ENCODE results near the gene GRK3. TPM values are rescaled to one million over a fixed set of nuclear protein-coding genes. Genes with fewer than 3 reads are reported as not detected.

The GRK3 gene
- total RNA-seq, 4 donors from 2014 or later: 0.49 to 1.1 (median 0.81) TPM

DNA sequence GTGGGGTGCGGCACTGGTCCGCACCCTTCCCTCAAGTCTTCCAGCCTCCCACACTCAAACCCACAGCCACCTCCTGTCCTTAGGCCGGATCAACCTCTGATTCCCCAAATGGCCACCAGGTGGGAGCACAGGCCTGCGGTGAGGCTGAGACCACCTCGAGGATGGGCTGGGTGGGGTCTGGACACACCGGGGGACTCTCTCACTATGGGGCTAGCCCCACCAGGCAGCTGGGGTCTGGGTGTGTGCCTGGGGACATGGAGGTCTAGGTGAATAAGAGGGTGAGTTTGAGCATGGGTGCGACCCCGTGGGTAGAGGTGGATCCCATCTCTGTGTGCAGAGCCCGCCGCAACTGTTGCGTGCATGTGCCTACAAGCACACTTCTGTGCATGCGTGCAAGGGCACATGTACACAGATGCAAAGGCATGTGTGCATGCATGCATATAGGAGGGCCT is 210.1 kb downstream of the GRK3 start:
- Histone ChIP-seq H3K36me3 (peaks cover 0 to 85% of the 10 kb centered on the region in 2 donors), H3K4me3 (no peak overlapping the region), H3K27me3 (no peaks in the 10 kb centered on the region), H3K4me1 (no peaks in the 10 kb centered on the region), H3K9me3 (no peaks in the 10 kb centered on the region), H3K27ac (no peak overlapping the region)
- intact Hi-C loops (cut with DNase I; ENCODE audit: low total_unique reads) (loop anchor here (5.0 kb wide), 1 partner anchor 72 kb away; no protein-coding TSS in a partner anchor), in situ Hi-C loops (cut with MboI; ENCODE audit: low sequenced_read_pairs in 4 of 4) (loop anchor here in 3 of 4 donors (5.0 to 10.0 kb wide), 2 partner anchors 310 to 312 kb away; no protein-coding TSS in a partner anchor)
- TF ChIP-seq POLR2A (IDR thresholded peaks at IDR 0.05): no peak
- TF ChIP-seq, protein P1, sequence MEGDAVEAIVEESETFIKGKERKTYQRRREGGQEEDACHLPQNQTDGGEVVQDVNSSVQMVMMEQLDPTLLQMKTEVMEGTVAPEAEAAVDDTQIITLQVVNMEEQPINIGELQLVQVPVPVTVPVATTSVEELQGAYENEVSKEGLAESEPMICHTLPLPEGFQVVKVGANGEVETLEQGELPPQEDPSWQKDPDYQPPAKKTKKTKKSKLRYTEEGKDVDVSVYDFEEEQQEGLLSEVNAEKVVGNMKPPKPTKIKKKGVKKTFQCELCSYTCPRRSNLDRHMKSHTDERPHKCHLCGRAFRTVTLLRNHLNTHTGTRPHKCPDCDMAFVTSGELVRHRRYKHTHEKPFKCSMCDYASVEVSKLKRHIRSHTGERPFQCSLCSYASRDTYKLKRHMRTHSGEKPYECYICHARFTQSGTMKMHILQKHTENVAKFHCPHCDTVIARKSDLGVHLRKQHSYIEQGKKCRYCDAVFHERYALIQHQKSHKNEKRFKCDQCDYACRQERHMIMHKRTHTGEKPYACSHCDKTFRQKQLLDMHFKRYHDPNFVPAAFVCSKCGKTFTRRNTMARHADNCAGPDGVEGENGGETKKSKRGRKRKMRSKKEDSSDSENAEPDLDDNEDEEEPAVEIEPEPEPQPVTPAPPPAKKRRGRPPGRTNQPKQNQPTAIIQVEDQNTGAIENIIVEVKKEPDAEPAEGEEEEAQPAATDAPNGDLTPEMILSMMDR (IDR thresholded peaks at IDR 0.05 in 4 of 5, conservative IDR thresholded peaks at IDR 0.05 in 1 of 5): peak in 2 of 5 experiments; percentile 22 to 30
- ATAC-seq (no peak), DNase-seq (no peak)

DNA sequence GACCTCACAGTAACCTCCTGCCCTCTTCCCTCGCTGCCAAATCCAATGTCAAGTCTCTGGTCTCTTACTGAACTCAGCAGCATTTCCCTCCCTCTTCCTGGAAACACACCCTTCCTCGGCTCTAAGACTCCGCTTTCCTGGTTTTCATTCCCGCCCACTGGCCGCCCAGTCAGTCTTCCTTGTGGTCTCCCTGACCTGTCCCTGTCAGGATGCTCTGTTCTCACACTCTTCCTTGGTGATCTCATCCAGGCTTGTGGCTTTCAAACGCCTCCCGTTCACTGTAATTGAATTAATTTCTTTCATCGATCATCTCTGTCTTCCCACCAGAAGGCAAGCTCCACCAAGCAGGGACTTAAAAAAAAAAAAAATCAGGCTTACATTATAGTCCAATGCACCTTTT is 211.1 kb downstream of the GRK3 start:
- no peak for DNase-seq
- Histone ChIP-seq H3K9me3 (no peaks in the 10 kb centered on the region), H3K4me3 (no peak overlapping the region), H3K27ac (peak overlapping the region in 1 of 4 donors; percentile 28), H3K36me3 (peaks cover 0 to 83% of the 10 kb centered on the region in 2 donors), H3K4me1 (no peaks in the 10 kb centered on the region), H3K27me3 (no peaks in the 10 kb centered on the region)
- ATAC-seq: no peak
- TF ChIP-seq POLR2A (IDR thresholded peaks at IDR 0.05): no peak
- TF ChIP-seq, protein P1 (IDR thresholded peaks at IDR 0.05 in 4 of 5, conservative IDR thresholded peaks at IDR 0.05 in 1 of 5): no peak
- in situ Hi-C loops (cut with MboI; ENCODE audit: low sequenced_read_pairs in 4 of 4): loop anchor here in 2 of 4 donors (10.0 kb wide), 1 partner anchor 311 kb away; no protein-coding TSS in a partner anchor
- intact Hi-C loops (cut with DNase I; ENCODE audit: low total_unique reads): no loop called here

DNA sequence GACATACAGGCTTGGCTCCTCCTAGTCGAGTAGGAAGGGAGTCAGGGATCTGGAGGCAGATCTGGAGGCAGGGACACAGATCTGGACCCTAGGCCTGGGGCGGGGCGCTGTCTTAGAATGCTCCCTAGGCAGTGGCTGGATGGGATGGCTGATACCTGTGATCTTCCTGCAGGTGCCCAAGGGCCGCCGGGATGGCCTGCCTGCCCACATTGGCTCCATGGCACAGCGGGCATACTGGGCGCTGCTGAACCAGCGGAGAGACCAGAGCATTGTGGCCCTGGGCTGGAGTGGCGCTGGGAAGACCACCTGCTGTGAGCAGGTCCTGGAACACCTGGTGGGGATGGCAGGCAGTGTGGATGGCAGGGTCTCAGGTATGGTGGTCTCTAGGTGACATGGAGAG is 212.9 kb downstream of the GRK3 start:
- H3K27me3 ChIP-seq: no peaks in the 10 kb centered on the region
- H3K36me3 ChIP-seq: peaks cover 0 to 88% of the 10 kb centered on the region in 2 donors
- H3K9me3 ChIP-seq: no peaks in the 10 kb centered on the region
- TF ChIP-seq, protein P1 (IDR thresholded peaks at IDR 0.05 in 4 of 5, conservative IDR thresholded peaks at IDR 0.05 in 1 of 5): no peak
- no peak for TF ChIP-seq POLR2A (IDR thresholded peaks at IDR 0.05)
- H3K4me1 ChIP-seq: no peaks in the 10 kb centered on the region
- DNase-seq: no peak
- H3K4me3 ChIP-seq: no peak overlapping the region
- ATAC-seq: no peak
- intact Hi-C loops (cut with DNase I; ENCODE audit: low total_unique reads): no loop called here
- H3K27ac ChIP-seq: peak overlapping the region in 1 of 4 donors; percentile 28
- in situ Hi-C loops (cut with MboI; ENCODE audit: low sequenced_read_pairs in 4 of 4): loop anchor here in 2 of 4 donors (10.0 kb wide), 1 partner anchor 313 kb away; no protein-coding TSS in a partner anchor

DNA sequence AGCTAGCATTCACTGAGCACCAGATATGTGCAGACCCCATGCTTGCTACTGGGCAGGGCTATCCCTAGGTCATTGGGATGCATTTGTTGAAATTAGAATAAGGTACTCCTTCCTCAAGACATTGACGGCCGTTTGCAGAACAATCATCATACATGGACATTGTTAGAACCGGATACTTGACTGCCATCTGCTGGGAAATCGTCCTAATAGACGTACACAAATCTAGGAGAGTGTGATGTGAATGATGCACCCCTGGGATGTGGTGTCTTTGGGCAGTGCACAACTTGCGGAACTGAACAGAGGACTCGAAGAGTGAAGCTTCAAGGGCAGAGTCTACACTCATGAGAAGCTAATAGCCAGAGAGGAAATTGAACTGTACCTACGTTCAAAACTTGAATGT is 213.4 kb downstream of the GRK3 start:
- peak; percentile 19 to 25 for ATAC-seq
- peak overlapping the region in 1 of 4 donors; percentile 28 for H3K27ac ChIP-seq
- DNase-seq: no peak
- TF ChIP-seq POLR2A (IDR thresholded peaks at IDR 0.05): no peak
- TF ChIP-seq, protein P1 (IDR thresholded peaks at IDR 0.05 in 4 of 5, conservative IDR thresholded peaks at IDR 0.05 in 1 of 5): peak in 1 of 5 experiments; percentile 3
- no peaks in the 10 kb centered on the region for H3K9me3 ChIP-seq
- H3K4me1 ChIP-seq: no peaks in the 10 kb centered on the region
- in situ Hi-C loops (cut with MboI; ENCODE audit: low sequenced_read_pairs in 4 of 4) (loop anchor here in 2 of 4 donors (10.0 kb wide), 1 partner anchor 313 kb away; no protein-coding TSS in a partner anchor), intact Hi-C loops (cut with DNase I; ENCODE audit: low total_unique reads) (no loop called here)
- H3K27me3 ChIP-seq: no peaks in the 10 kb centered on the region
- H3K36me3 ChIP-seq: peaks cover 0 to 88% of the 10 kb centered on the region in 2 donors
- no peak overlapping the region for H3K4me3 ChIP-seq

Other genes with a start within 250 kb of the GRK3 start
- 100 to 1,000 TPM; 273 to 408 (median 362) TPM for gene MYO18B, start 177.5 kb downstream of the GRK3 start, total RNA-seq

All from gastrocnemius medialis (tissue), 4 donors.